ENCODE data around the gene CYREN.

Gene CYREN

DNA sequence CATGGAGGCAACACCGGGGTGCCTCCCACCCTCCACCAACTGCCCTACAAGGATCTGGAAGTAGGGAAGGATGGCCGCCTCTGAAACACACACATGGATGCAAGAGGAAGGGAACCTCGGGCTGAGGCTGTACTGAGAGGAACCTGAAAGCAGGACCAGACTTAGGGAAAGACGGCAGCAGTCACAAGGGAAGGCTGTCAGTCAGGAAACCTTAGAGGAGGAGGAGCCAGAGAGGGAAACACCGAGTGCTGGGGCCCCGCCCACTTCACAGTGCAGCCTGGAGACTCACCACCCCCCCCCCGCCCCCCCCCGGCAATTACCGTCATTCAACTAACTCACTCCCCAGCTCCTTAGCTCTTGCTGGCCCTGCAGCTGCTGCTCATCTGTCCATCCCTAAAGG, 2.5 kb downstream of the CYREN start:
- no peak overlapping the region for H2BK120ac ChIP-seq (ENCODE audit: low read depth, low read length)
- H2BK15ac ChIP-seq (replicated peaks; ENCODE audit: low read depth) = no peak overlapping the region
- no peak overlapping the region for H3K9ac ChIP-seq (ENCODE audit: low read length)
- H3K79me1 ChIP-seq (ENCODE audit: low read length) = peaks cover 17% of the 10 kb centered on the region
- H3K27me3 ChIP-seq (ENCODE audit: insufficient read depth, low read length, poor library complexity) = no peaks in the 10 kb centered on the region
- H2AK5ac ChIP-seq (ENCODE audit: low read length) = no peak overlapping the region
- peaks cover 17% of the 10 kb centered on the region for H3K36me3 ChIP-seq (ENCODE audit: control insufficient read depth, insufficient read depth, low read length)
- H3K27ac ChIP-seq (ENCODE audit: low read depth, low read length) = no peak overlapping the region
- no peak overlapping the region for H4K8ac ChIP-seq (ENCODE audit: low read depth, low read length)
- H4K5ac ChIP-seq (ENCODE audit: low read length) = no peak overlapping the region
- no peak overlapping the region for H3K56ac ChIP-seq (ENCODE audit: low read length)
- no peak overlapping the region for H3K4me3 ChIP-seq (ENCODE audit: low read length)
- no peak overlapping the region for H2BK5ac ChIP-seq (ENCODE audit: low read length)
- no CpG with 5 or more reads among the region's 9 CpGs for WGBS (ENCODE audit: extremely low coverage, insufficient coverage, low lambda C conversion rate)
- H3K18ac ChIP-seq (ENCODE audit: low read length) = no peak overlapping the region
- DNase-seq = no peak
- H3K4me2 ChIP-seq (ENCODE audit: low read length) = no peak overlapping the region
- no peak overlapping the region for H3K4ac ChIP-seq (ENCODE audit: low read depth, low read length)
- H3K23ac ChIP-seq (ENCODE audit: low read length) = no peak overlapping the region
- H3K79me2 ChIP-seq (ENCODE audit: control insufficient read depth, insufficient read depth, low read length) = peaks cover 10% of the 10 kb centered on the region
- H3K4me1 ChIP-seq (ENCODE audit: control insufficient read depth, low read depth, low read length) = peaks cover 2% of the 10 kb centered on the region

DNA sequence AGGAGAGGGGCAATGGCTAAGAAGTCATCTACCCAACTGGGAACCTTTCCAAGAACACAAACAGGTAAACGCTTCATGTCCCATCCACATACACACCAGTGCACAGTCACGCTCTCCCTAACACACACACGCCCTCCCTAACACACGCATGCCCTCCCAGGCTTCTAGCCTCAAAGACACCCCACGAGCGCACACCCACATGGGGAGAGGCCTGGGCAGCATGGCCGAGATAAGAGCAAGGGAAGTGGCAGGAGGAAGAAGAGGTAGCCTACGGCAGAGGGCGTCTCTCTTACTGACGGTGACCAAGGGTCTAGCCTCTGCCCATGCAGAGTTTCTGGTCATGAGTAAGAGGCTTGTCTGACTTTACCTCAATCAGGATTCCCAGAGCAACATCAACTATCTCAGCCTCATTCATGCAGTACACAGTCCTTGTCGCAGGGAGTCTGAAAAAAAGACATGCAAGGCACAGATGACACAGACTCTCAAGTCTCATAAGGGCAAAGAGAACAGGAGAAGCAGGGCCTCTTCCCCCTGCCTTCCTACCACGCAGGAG, 3.1 kb downstream of the CYREN start:
- Histone ChIP-seq H3K79me2 (ENCODE audit: control insufficient read depth, insufficient read depth, low read length) (peaks cover 10% of the 10 kb centered on the region), H3K4me3 (ENCODE audit: low read length) (no peak overlapping the region), H2BK15ac (replicated peaks; ENCODE audit: low read depth) (no peak overlapping the region), H4K8ac (ENCODE audit: low read depth, low read length) (no peak overlapping the region), H3K4me1 (ENCODE audit: control insufficient read depth, low read depth, low read length) (peaks cover 2% of the 10 kb centered on the region), H3K9ac (ENCODE audit: low read length) (no peak overlapping the region), H3K4ac (ENCODE audit: low read depth, low read length) (no peak overlapping the region), H3K79me1 (ENCODE audit: low read length) (peaks cover 17% of the 10 kb centered on the region), H3K4me2 (ENCODE audit: low read length) (no peak overlapping the region), H3K27ac (ENCODE audit: low read depth, low read length) (no peak overlapping the region), H2BK5ac (ENCODE audit: low read length) (no peak overlapping the region), H3K36me3 (ENCODE audit: control insufficient read depth, insufficient read depth, low read length) (peaks cover 17% of the 10 kb centered on the region), H2AK5ac (ENCODE audit: low read length) (no peak overlapping the region), H3K27me3 (ENCODE audit: insufficient read depth, low read length, poor library complexity) (no peaks in the 10 kb centered on the region), H2BK120ac (ENCODE audit: low read depth, low read length) (no peak overlapping the region), H3K23ac (ENCODE audit: low read length) (no peak overlapping the region), H3K56ac (ENCODE audit: low read length) (no peak overlapping the region), H3K18ac (ENCODE audit: low read length) (no peak overlapping the region), H4K5ac (ENCODE audit: low read length) (no peak overlapping the region)
- DNase-seq = no peak
- WGBS (ENCODE audit: extremely low coverage, insufficient coverage, low lambda C conversion rate) = 100% methylated on average over 3 of the region's 12 CpGs

DNA sequence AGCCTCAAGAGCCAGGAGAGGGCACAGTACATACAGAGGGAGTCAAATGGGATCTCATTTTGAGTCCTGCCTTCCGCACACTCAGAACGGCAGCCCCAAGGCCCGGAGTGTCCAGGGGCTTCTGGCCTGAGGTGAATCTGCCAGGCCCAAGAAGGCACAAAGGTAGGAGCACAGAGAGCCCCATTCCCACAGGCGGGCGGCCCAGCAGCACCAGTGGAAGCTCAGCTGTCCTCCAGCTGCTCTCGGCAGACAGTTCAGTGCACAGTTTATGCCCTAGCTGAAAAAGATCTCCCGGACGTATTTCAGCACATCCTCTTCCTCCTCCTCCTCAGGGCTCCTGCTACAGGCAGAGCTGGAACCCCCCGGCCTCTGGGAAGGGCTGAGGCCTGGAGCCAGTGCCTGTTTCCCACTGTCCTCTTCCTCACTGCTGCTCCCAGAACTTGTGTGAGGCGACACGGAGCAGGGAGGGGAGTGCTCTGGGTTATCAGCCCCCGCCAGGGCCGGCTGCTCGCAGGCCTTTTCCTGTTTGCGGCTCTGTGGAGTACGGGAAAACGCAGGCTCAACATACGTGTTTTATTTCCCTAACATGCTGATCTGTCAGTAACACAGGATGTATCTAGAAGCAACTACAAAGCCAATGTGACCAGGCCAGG, 4.0 kb downstream of the CYREN start:
- H3K79me1 ChIP-seq (ENCODE audit: low read length) = peaks cover 17% of the 10 kb centered on the region
- H3K4ac ChIP-seq (ENCODE audit: low read depth, low read length) = no peak overlapping the region
- H2BK15ac ChIP-seq (replicated peaks; ENCODE audit: low read depth) = no peak overlapping the region
- H4K5ac ChIP-seq (ENCODE audit: low read length) = no peak overlapping the region
- no peak overlapping the region for H3K4me2 ChIP-seq (ENCODE audit: low read length)
- no CpG with 5 or more reads among the region's 18 CpGs for WGBS (ENCODE audit: extremely low coverage, insufficient coverage, low lambda C conversion rate)
- no peak overlapping the region for H3K27ac ChIP-seq (ENCODE audit: low read depth, low read length)
- no peak overlapping the region for H2BK120ac ChIP-seq (ENCODE audit: low read depth, low read length)
- peaks cover 2% of the 10 kb centered on the region for H3K4me1 ChIP-seq (ENCODE audit: control insufficient read depth, low read depth, low read length)
- DNase-seq = no peak
- no peak overlapping the region for H3K4me3 ChIP-seq (ENCODE audit: low read length)
- H3K36me3 ChIP-seq (ENCODE audit: control insufficient read depth, insufficient read depth, low read length) = peaks cover 17% of the 10 kb centered on the region
- no peak overlapping the region for H2AK5ac ChIP-seq (ENCODE audit: low read length)
- no peak overlapping the region for H2BK5ac ChIP-seq (ENCODE audit: low read length)
- peaks cover 10% of the 10 kb centered on the region for H3K79me2 ChIP-seq (ENCODE audit: control insufficient read depth, insufficient read depth, low read length)
- no peak overlapping the region for H3K9ac ChIP-seq (ENCODE audit: low read length)
- H3K56ac ChIP-seq (ENCODE audit: low read length) = no peak overlapping the region
- H3K18ac ChIP-seq (ENCODE audit: low read length) = no peak overlapping the region
- H3K23ac ChIP-seq (ENCODE audit: low read length) = no peak overlapping the region
- no peaks in the 10 kb centered on the region for H3K27me3 ChIP-seq (ENCODE audit: insufficient read depth, low read length, poor library complexity)
- H4K8ac ChIP-seq (ENCODE audit: low read depth, low read length) = no peak overlapping the region

DNA sequence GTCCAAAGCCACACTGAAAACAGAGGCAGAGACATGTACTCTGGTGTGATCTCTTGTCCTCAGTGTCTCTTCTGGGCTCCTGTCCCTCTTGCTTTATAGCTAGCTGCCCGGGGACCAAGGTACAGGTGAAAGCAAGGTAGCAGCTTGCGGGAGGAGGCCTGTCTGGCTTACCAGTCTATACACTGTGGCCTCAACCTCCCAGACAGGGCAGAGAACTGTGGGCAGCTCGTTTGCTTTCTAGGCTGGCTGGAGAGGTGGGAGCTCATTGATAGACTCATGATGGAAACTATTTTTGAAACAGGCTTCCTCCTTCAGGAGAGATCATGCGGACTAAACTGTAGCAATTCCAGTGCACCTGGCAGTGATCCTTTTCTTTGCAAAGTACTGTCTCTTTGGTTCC, 4.6 kb downstream of the CYREN start:
- H4K8ac ChIP-seq (ENCODE audit: low read depth, low read length) = no peak overlapping the region
- H3K79me2 ChIP-seq (ENCODE audit: control insufficient read depth, insufficient read depth, low read length) = peaks cover 10% of the 10 kb centered on the region
- no peak overlapping the region for H3K18ac ChIP-seq (ENCODE audit: low read length)
- no peak overlapping the region for H2BK120ac ChIP-seq (ENCODE audit: low read depth, low read length)
- DNase-seq = no peak
- H3K79me1 ChIP-seq (ENCODE audit: low read length) = peaks cover 17% of the 10 kb centered on the region
- WGBS (ENCODE audit: extremely low coverage, insufficient coverage, low lambda C conversion rate) = no CpG with 5 or more reads among the region's 4 CpGs
- no peak overlapping the region for H3K4me2 ChIP-seq (ENCODE audit: low read length)
- H3K4me1 ChIP-seq (ENCODE audit: control insufficient read depth, low read depth, low read length) = peaks cover 3% of the 10 kb centered on the region
- no peak overlapping the region for H2AK5ac ChIP-seq (ENCODE audit: low read length)
- H3K23ac ChIP-seq (ENCODE audit: low read length) = no peak overlapping the region
- H4K5ac ChIP-seq (ENCODE audit: low read length) = no peak overlapping the region
- peaks cover 17% of the 10 kb centered on the region for H3K36me3 ChIP-seq (ENCODE audit: control insufficient read depth, insufficient read depth, low read length)
- H3K4ac ChIP-seq (ENCODE audit: low read depth, low read length) = no peak overlapping the region
- no peak overlapping the region for H3K4me3 ChIP-seq (ENCODE audit: low read length)
- no peak overlapping the region for H3K56ac ChIP-seq (ENCODE audit: low read length)
- H3K27me3 ChIP-seq (ENCODE audit: insufficient read depth, low read length, poor library complexity) = no peaks in the 10 kb centered on the region
- no peak overlapping the region for H2BK5ac ChIP-seq (ENCODE audit: low read length)
- no peak overlapping the region for H2BK15ac ChIP-seq (replicated peaks; ENCODE audit: low read depth)
- H3K27ac ChIP-seq (ENCODE audit: low read depth, low read length) = no peak overlapping the region
- no peak overlapping the region for H3K9ac ChIP-seq (ENCODE audit: low read length)

DNA sequence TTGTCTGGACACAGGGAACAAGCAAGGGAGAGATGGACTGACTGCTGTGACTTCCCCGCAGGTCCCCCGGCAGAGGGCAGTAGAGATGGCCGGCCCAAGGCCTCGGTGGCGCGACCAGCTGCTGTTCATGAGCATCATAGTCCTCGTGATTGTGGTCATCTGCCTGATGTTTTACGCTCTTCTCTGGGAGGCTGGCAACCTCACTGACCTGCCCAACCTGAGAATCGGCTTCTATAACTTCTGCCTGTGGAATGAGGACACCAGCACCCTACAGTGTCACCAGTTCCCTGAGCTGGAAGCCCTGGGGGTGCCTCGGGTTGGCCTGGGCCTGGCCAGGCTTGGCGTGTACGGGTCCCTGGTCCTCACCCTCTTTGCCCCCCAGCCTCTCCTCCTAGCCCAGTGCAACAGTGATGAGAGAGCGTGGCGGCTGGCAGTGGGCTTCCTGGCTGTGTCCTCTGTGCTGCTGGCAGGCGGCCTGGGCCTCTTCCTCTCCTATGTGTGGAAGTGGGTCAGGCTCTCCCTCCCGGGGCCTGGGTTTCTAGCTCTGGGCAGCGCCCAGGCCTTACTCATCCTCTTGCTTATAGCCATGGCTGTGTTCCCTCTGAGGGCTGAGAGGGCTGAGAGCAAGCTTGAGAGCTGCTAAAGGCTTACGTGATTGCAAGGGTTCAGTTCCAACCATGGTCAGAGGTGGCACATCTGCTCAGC, 6.0 kb downstream of the CYREN start:
- H2BK15ac ChIP-seq (replicated peaks; ENCODE audit: low read depth) = no peak overlapping the region
- no peak overlapping the region for H3K4ac ChIP-seq (ENCODE audit: low read depth, low read length)
- H3K4me3 ChIP-seq (ENCODE audit: low read length) = no peak overlapping the region
- H3K79me2 ChIP-seq (ENCODE audit: control insufficient read depth, insufficient read depth, low read length) = peaks cover 7% of the 10 kb centered on the region
- H4K5ac ChIP-seq (ENCODE audit: low read length) = no peak overlapping the region
- peaks cover 17% of the 10 kb centered on the region for H3K79me1 ChIP-seq (ENCODE audit: low read length)
- H2BK5ac ChIP-seq (ENCODE audit: low read length) = no peak overlapping the region
- peak overlapping the region; percentile 38 for H3K23ac ChIP-seq (ENCODE audit: low read length)
- no peak for DNase-seq
- H3K56ac ChIP-seq (ENCODE audit: low read length) = no peak overlapping the region
- H3K4me1 ChIP-seq (ENCODE audit: control insufficient read depth, low read depth, low read length) = peaks cover 7% of the 10 kb centered on the region
- peaks cover 17% of the 10 kb centered on the region for H3K36me3 ChIP-seq (ENCODE audit: control insufficient read depth, insufficient read depth, low read length)
- no peak overlapping the region for H2BK120ac ChIP-seq (ENCODE audit: low read depth, low read length)
- no peaks in the 10 kb centered on the region for H3K27me3 ChIP-seq (ENCODE audit: insufficient read depth, low read length, poor library complexity)
- no peak overlapping the region for H4K8ac ChIP-seq (ENCODE audit: low read depth, low read length)
- no peak overlapping the region for H3K18ac ChIP-seq (ENCODE audit: low read length)
- no CpG with 5 or more reads among the region's 18 CpGs for WGBS (ENCODE audit: extremely low coverage, insufficient coverage, low lambda C conversion rate)
- no peak overlapping the region for H3K27ac ChIP-seq (ENCODE audit: low read depth, low read length)
- H2AK5ac ChIP-seq (ENCODE audit: low read length) = no peak overlapping the region
- H3K9ac ChIP-seq (ENCODE audit: low read length) = no peak overlapping the region
- no peak overlapping the region for H3K4me2 ChIP-seq (ENCODE audit: low read length)

All from mesendoderm (in vitro differentiated cells).